GM10847 (cell line): ENCODE measurements around the gene PRKAG1.

ENCODE experiments used
- POLR2A ChIP-seq: IDR thresholded peaks from 2 replicates; pipeline ENCODE4 v1.6.1; 2011; ENCODE audit not compliant: insufficient read length; ENCODE audit errors: extremely low read depth

Gene PRKAG1

DNA sequence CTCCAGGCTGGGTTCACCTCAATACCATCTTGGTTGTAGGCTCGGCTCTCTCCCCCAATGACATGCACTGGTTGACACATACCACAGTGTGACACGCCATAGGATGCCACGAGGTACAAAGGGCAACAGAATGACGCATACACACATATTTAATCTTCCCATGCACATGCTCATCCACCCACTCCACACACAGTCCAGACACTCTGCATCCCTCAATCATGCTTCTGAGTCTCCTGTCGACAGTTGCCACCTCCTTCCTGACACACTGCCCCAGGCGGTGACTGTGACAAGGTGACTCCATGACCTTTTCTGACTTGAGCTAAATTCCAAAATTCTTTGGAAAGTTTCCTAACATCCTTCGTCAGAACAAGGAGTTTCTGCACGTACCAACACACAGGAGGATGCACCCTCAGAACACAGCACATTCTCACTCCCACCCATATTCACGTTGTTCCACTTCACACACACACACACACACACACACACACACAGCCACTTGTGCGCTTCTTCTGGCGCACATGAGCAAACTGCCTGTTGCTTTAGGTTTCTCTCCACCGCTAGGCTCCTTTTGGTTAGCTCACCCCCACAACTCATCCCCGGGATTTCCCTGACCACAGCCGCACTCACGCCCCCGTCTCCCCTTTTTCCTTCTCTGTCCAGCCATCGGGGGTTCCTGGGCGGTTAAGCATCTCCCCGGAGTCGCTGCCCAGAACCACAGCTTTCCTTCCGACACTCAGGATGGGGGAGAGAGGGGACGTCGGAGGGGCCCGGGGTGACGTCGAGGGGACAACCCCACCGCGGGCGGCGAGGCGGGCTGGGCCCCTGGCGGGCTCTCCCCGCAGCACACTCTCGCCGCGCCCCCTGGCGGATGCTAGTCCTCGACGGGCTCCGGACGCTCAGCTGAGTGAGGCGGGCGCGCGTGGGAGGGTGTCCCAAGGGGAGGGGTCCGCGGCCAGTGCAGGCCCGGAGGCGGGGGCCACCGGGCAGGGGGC, 41.0 kb downstream of the PRKAG1 start:
- no peak for TF ChIP-seq POLR2A

DNA sequence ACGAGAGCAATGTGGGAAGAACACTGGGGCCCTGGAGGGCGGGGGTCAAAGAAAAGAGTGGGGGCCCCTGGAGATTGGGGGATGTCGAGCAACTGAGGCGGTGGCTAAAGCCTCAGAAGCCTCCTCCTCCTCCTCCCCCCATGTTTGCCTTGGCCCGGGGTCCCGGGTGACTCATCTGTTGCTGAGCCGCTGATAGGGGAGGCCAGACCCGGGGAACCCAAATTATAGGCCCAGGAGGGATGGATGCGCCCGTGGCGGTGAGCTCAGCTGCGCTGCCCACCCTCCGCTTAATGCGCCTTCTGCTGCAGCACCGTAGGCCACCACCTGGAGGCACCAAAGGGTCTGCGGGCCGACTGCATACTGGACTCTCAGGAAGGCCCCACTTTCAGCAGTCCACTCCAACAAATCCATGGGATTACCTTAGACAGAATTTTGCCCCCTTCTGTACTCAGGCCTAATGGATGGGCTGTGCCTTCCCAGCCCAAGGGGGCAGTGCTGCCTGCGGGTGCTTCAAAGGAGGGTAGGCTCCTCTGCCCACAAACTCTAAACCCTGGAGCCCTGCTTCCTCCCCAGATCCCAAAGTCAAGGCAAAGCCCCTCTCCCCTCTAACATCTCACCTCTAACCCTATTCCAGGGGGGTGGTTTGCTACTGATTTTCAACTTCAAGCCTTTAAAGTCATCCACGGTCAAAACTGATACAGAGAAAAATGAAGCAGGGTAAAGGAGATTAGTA, 44.5 kb downstream of the PRKAG1 start:
- TF ChIP-seq POLR2A: no peak

DNA sequence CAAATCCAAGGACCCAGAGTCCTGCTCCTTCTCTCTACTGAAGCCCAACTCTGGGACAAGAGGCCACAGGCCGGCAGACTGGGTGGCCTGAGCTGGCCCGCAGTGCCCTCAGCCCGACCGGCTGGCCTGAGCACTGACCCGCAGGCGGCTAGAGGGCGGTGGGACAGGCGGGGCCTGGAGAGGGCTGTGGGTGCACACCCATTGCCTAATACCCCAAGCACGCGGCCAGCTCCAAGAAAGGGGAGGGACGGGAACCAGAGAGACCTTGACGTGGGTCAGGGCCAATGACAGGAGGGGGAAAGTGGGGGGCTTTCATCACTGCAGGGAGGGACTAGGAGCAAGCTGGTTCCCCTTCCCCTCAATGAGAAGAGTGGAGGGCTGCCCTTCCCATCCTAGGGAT, 45.0 kb downstream of the PRKAG1 start:
- no peak for TF ChIP-seq POLR2A

DNA sequence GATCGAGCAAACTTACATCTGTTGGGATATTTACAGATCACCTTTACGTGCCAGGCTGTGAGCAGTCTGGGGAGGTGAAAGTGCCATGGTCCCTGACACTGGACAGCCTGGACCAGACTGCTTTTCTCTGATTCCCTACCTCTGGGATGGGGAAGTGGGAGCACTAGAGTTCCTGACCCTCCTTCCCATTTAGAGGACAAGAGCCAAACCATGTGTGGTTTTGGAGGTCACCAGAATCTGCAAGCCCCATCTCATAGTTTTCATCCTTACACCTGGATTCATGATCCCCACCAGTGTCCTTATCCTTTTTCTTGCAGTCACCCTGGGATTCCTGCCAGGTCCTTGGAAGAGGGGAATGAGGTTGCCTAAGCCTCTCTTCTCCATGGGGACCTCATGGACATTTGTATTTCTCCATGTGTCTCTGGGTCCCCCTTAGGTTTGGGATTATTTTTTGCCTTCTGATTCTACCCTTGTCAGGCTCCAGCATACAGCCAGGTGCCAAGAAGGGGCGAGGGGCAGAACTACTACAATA, 45.6 kb downstream of the PRKAG1 start:
- no peak for TF ChIP-seq POLR2A

DNA sequence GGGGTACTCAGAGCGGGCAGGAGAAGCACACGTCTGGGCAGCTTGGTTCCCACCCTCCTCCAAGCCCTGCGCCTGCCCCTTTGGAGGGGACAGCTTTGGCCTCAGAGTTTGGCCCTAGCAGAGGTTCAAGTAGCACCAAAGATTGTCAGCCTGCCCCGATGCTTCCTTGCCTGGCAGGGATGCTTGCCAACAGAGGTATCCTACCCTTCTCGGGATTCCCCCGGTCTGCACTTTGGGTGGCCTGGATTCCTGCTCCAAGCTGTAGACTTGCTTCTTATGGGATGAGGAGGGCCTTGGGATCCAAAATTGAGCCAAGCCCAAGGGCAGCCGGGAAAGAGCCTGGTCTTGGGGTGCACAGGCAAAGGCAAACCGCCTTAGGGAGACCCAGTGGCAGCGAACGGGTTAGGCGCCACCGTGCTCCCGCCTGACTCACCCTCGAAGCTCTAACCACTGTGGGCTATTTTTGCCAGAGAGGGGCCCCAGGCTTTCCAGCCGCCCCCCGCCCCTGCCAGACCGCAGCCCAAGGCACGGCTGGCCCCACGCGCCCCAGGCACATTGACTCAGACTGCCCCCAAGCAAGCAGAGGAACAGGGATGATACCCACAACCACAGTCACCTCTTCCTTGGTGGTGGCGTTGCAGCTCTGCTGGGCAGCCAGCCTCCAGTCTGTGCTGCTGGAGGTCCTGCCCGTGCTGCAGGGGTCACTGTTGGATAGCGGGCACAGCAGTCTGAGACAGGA, 46.2 kb downstream of the PRKAG1 start:
- TF ChIP-seq POLR2A: no peak

DNA sequence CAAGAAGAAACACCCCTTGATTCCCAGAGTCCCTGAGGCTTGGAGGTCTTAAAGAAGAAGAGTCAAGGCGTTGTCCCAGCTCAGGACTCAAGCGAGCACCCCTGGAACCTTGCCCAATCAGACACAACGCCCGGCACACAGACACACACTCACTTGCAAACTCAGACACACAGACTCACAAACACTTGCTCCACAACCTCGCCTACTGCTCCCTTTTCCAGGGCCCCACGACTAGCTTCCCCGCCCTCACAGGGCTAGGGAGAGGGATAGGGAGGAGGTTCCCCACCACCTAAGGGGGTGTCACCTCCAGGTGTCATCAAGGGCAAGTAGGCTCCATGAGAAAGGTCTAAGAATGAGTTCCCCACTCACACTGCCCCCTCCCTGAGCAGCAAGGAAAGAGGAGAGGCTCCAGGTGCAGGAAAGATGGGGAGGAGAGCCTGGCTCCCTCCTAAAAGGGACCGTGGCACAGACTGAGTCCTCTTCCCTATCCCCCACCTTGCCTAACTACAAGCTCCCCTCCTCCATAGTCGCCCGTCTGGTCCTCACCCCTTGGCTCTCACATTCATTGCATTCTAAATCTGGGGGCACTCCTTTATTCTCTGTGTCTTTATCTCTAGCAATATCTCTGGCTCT, 47.8 kb downstream of the PRKAG1 start:
- TF ChIP-seq POLR2A: no peak

DNA sequence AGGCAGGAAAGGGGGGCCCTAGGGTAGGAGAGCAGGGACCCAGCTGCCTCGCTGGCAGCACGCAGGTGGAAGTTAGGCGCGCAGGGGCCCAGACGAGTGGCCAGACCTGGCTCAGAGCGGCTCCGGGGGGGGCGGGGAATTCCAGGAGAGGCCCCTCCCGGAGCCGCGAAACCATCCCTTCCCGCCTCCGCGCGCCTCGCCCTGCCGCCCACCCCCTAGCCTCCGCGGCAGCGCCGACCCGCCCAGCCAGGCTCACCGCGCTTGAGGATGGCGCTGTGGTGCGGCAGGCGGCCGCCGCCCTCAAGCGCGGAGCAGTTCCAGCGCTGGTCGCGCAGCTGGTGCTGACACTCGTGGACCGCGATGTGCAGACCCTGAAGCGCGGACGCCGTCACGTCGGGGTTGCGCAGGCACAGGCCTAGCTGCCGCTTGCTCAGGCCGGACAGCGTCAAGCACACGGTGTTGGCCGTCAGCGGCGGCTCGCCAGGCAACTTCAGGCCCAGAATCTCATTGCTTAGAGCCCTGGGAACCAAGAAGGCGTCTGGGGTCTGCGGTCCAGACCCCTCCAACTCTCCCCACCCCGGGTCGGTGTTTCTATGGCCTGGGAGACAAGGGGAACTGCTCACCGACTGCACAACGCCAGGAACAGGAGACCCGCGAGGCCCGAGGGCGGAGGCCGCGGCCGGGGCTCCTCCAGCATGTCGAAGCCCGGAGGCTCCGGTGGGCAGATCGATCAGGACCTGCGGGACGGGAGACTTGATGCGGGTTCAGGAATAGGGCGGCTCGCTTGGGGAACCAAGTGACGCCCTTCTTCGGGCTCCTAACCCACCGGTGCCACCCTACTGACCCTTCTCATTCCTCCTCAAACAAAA, 48.5 kb downstream of the PRKAG1 start:
- no peak for TF ChIP-seq POLR2A

DNA sequence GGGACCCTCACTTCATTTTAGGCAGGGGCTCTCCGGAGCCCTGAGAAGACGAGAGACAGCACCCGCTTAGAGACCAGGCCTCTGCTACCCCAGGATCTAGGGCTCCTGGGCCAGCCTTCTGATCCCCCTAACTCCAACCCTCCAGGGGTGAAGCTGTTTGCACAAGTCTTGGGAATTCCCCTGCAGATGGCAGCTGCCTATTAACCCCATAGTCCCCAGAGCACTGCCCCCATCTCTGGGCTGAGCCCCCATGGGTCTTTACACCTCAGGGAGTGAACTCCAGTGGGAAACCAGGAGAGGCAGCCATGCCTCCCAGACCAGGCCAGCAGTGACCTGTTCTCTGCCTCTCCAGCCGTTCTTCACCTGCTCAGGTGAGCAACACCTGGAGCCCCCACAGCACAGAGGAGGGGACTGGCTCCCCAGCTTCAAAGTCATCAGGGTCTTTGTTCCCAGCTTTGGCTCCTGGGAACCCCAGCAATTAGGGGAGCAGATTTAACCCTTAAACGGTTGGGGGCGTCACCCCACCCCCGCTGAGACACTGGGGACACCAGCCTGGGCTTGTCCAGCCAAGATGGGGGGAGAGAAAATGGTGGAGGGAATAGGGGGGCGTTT, 49.3 kb downstream of the PRKAG1 start:
- TF ChIP-seq POLR2A: no peak

DNA sequence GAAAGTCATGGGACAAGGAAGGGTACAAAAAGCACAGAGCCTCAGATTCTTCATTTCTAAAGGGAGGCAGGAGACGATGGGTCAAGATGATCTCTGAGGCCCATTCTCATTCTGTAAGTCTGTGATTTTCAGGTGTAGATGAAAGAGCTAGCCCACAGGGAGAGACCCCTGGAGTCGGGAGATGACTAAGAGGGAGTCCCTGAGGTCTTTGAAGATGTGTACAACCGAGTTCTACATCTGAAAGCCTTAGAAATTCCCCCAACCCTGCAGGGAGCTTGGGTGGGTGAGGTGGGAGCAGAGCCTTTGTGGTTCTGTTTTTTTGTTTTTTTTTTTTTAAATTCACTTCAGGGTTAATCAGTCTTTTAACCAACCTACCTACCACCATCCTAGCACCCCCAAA, 50.1 kb downstream of the PRKAG1 start:
- TF ChIP-seq POLR2A: no peak

DNA sequence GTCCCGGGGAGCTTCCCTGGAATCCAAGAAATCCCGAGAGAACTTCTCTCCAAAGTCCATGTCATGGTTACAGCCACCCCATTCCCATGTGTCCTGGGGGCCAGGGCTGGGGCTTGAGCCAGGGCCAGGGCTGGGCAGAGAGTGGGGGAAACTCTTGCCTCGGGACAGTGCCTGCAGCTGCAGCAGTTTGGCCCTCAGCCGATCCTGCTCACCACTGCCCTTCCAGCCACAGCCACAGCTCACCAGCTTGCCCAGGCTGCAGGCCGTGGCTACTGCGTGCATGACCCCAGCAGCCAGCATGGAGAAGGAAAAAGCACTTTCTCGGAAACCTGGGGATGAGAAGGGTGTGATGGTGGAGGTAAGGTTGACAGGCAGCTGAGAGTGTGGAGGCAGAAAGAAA, 50.6 kb downstream of the PRKAG1 start:
- TF ChIP-seq POLR2A: no peak

DNA sequence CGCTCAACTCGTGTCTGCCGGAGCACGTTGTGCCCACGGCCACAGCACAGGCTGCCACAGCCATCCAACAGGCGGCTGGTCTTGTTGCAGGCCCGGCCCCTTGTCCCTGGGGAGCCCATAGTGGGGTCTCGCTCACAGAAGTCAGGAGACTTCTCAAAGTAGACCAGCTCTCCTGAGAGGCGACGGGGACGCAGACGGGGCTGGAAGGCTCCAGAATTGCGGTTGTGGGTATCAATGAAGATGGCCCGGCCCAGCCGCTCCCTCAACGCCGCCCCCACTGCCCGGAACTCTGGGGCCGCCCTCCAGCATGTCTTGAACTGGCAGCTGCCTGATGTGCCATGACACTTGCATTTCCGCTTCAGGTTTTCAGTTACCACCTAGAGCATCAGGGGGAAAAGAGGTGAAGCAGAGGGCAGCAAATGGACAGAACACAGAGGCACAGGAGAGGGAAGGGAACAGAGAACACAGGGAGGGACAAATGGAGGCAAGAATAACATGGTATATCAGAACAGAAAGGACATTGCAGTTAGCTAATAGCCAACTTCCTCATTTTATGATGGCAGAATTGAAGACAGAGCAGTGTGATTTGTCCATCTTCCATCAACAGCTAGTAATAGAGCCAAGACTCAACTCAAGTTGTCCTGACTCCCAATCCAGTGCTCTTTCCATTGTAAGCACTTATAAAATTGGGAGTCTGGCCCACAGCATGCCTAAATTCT, 52.2 kb downstream of the PRKAG1 start:
- no peak for TF ChIP-seq POLR2A

DNA sequence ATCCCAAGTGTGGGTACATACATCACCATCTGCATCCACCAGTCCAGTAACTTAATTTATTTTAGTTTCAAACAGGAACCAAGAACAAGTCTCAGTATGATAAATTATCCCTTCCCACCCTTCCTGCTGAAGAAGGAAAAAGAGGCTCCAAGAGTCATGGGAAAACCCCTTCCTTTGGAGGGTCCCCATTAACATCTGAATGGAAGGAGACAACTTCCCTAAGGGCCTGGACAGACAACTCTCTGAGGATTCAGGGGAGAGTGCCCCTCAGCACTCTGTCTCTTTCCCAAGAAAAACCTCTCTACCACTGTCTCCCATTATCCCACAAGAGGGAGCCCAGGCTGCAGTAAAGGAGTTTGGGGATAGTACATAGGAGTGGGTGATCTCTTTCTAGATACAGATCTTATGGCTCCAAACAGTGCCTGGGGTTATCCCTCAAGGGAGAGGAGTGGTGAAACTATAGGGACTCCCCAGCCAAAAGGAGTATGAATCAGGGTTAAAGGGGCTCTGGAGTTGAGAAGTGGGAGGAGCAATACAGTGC, 53.2 kb downstream of the PRKAG1 start:
- no peak for TF ChIP-seq POLR2A

DNA sequence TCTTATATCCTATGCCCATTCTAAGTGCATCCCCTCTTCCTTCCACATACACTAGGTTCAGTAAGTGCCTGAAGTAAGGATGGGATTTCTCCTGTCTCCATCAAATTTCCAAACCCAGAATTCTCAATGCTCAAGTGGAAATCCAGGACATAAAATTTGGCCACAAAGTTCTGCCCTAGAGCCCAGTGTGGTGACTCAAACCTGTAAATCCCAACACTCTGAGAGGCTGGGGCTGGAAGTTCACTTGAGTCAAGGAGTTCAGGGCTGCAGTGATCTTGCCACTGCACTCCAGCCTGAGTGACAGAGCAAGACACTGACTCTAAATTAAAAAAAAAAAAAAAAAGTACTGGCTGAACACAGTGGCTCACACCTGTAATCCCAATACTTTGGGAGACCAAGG, 56.8 kb downstream of the PRKAG1 start:
- TF ChIP-seq POLR2A: no peak
